ENCODE data around the gene CSAD.

CSAD gene

GRCh38 chr12:53195516-53196420 lies 15.0 kb upstream of the CSAD start:
- no peak overlapping the region for H4K91ac ChIP-seq (ENCODE audit: low read depth, low read length)
- WGBS (ENCODE audit: extremely low coverage, insufficient coverage, insufficient read length) = no CpG with 5 or more reads among the region's 10 CpGs
- no peak overlapping the region for H2AFZ ChIP-seq (ENCODE audit: insufficient read depth, low read length, poor library complexity)
- H3K27me3 ChIP-seq (ENCODE audit: insufficient read depth, low read length) = peaks cover 3% of the 10 kb centered on the region
- H3K9me3 ChIP-seq (ENCODE audit: insufficient read depth, low read depth, low read length) = no peaks in the 10 kb centered on the region
- H4K12ac ChIP-seq (ENCODE audit: low read depth, low read length) = no peak overlapping the region
- no peak overlapping the region for H3K4ac ChIP-seq (ENCODE audit: low read depth, low read length)
- no peak overlapping the region for H4K8ac ChIP-seq (ENCODE audit: low read depth, low read length)
- H3K23ac ChIP-seq (ENCODE audit: low read length) = no peak overlapping the region
- H3K4me1 ChIP-seq (ENCODE audit: control insufficient read depth in 1 of 2, insufficient read depth in 2 of 2, low read length in 2 of 2) = peaks cover 0 to 2% of the 10 kb centered on the region in 2 experiments
- no peak overlapping the region for H2BK12ac ChIP-seq (ENCODE audit: low read length)
- no peak overlapping the region for H2AK5ac ChIP-seq (ENCODE audit: low read length)
- no peak for DNase-seq
- H3K27ac ChIP-seq (ENCODE audit: low read depth, low read length) = no peak overlapping the region
- H2BK5ac ChIP-seq (ENCODE audit: low read depth, low read length, poor library complexity) = no peak overlapping the region
- H3K4me3 ChIP-seq (ENCODE audit: low read depth, low read length) = no peak overlapping the region
- H3K18ac ChIP-seq (ENCODE audit: low read length) = no peak overlapping the region
- H3K79me1 ChIP-seq (ENCODE audit: low read length) = no peaks in the 10 kb centered on the region
- no peak overlapping the region for H3K9ac ChIP-seq (ENCODE audit: low read length)
- no peak overlapping the region for H3K4me2 ChIP-seq (ENCODE audit: low read length)
- peaks cover 2 to 7% of the 10 kb centered on the region in 2 experiments for H3K36me3 ChIP-seq (ENCODE audit: control insufficient read depth in 1 of 2, insufficient read depth in 2 of 2, low read length in 2 of 2)
- no peak overlapping the region for H3K14ac ChIP-seq (ENCODE audit: low read length)
- no peak overlapping the region for H2BK120ac ChIP-seq (ENCODE audit: insufficient read depth, low read length, poor library complexity)
- H3K79me2 ChIP-seq (ENCODE audit: control insufficient read depth, insufficient read depth, low read length, poor library complexity) = no peaks in the 10 kb centered on the region

- H3K14ac ChIP-seq (ENCODE audit: low read length) = no peak overlapping the region
- no peak overlapping the region for H3K18ac ChIP-seq (ENCODE audit: low read length)
- H2AFZ ChIP-seq (ENCODE audit: insufficient read depth, low read length, poor library complexity) = no peak overlapping the region
- no peak overlapping the region for H3K4ac ChIP-seq (ENCODE audit: low read depth, low read length)
- no peak overlapping the region for H3K27ac ChIP-seq (ENCODE audit: low read depth, low read length)
- H3K79me1 ChIP-seq (ENCODE audit: low read length) = no peaks in the 10 kb centered on the region
- peaks cover 2 to 7% of the 10 kb centered on the region in 2 experiments for H3K36me3 ChIP-seq (ENCODE audit: control insufficient read depth in 1 of 2, insufficient read depth in 2 of 2, low read length in 2 of 2)
- no peaks in the 10 kb centered on the region for H3K79me2 ChIP-seq (ENCODE audit: control insufficient read depth, insufficient read depth, low read length, poor library complexity)
- no peak overlapping the region for H3K4me3 ChIP-seq (ENCODE audit: low read depth, low read length)
- H3K9me3 ChIP-seq (ENCODE audit: insufficient read depth, low read depth, low read length) = no peaks in the 10 kb centered on the region
- H3K4me1 ChIP-seq (ENCODE audit: control insufficient read depth in 1 of 2, insufficient read depth in 2 of 2, low read length in 2 of 2) = peaks cover 0 to 4% of the 10 kb centered on the region in 2 experiments
- H4K8ac ChIP-seq (ENCODE audit: low read depth, low read length) = no peak overlapping the region
- H2BK120ac ChIP-seq (ENCODE audit: insufficient read depth, low read length, poor library complexity) = no peak overlapping the region
- no peak overlapping the region for H3K23ac ChIP-seq (ENCODE audit: low read length)
- H4K91ac ChIP-seq (ENCODE audit: low read depth, low read length) = no peak overlapping the region
- H3K4me2 ChIP-seq (ENCODE audit: low read length) = no peak overlapping the region
- no peak overlapping the region for H2AK5ac ChIP-seq (ENCODE audit: low read length)
- WGBS (ENCODE audit: extremely low coverage, insufficient coverage, insufficient read length) = no CpG with 5 or more reads among the region's 1 CpG
- H2BK5ac ChIP-seq (ENCODE audit: low read depth, low read length, poor library complexity) = no peak overlapping the region
- no peak overlapping the region for H3K9ac ChIP-seq (ENCODE audit: low read length)
- H2BK12ac ChIP-seq (ENCODE audit: low read length) = no peak overlapping the region
- H3K27me3 ChIP-seq (ENCODE audit: insufficient read depth, low read length) = peaks cover 3% of the 10 kb centered on the region
- H4K12ac ChIP-seq (ENCODE audit: low read depth, low read length) = no peak overlapping the region
- DNase-seq = no peak
Observed at GRCh38 chr12:53194973-53195372, 14.2 kb upstream of the CSAD start.

GRCh38 chr12:53193985-53194716 lies 13.4 kb upstream of the CSAD start:
- H3K79me1 ChIP-seq (ENCODE audit: low read length) = no peaks in the 10 kb centered on the region
- peaks cover 2 to 7% of the 10 kb centered on the region in 2 experiments for H3K36me3 ChIP-seq (ENCODE audit: control insufficient read depth in 1 of 2, insufficient read depth in 2 of 2, low read length in 2 of 2)
- WGBS (ENCODE audit: extremely low coverage, insufficient coverage, insufficient read length) = no CpG with 5 or more reads among the region's 11 CpGs
- no peak overlapping the region for H3K14ac ChIP-seq (ENCODE audit: low read length)
- H2BK12ac ChIP-seq (ENCODE audit: low read length) = no peak overlapping the region
- H3K23ac ChIP-seq (ENCODE audit: low read length) = no peak overlapping the region
- H3K4me1 ChIP-seq (ENCODE audit: control insufficient read depth in 1 of 2, insufficient read depth in 2 of 2, low read length in 2 of 2) = peaks cover 0 to 4% of the 10 kb centered on the region in 2 experiments
- H3K27me3 ChIP-seq (ENCODE audit: insufficient read depth, low read length) = peaks cover 3% of the 10 kb centered on the region
- no peak overlapping the region for H3K4me2 ChIP-seq (ENCODE audit: low read length)
- H2BK120ac ChIP-seq (ENCODE audit: insufficient read depth, low read length, poor library complexity) = no peak overlapping the region
- no peaks in the 10 kb centered on the region for H3K9me3 ChIP-seq (ENCODE audit: insufficient read depth, low read depth, low read length)
- no peaks in the 10 kb centered on the region for H3K79me2 ChIP-seq (ENCODE audit: control insufficient read depth, insufficient read depth, low read length, poor library complexity)
- no peak overlapping the region for H2BK5ac ChIP-seq (ENCODE audit: low read depth, low read length, poor library complexity)
- H3K9ac ChIP-seq (ENCODE audit: low read length) = no peak overlapping the region
- H4K91ac ChIP-seq (ENCODE audit: low read depth, low read length) = no peak overlapping the region
- no peak overlapping the region for H2AK5ac ChIP-seq (ENCODE audit: low read length)
- no peak overlapping the region for H4K8ac ChIP-seq (ENCODE audit: low read depth, low read length)
- no peak overlapping the region for H4K12ac ChIP-seq (ENCODE audit: low read depth, low read length)
- DNase-seq = no peak
- H2AFZ ChIP-seq (ENCODE audit: insufficient read depth, low read length, poor library complexity) = no peak overlapping the region
- H3K4ac ChIP-seq (ENCODE audit: low read depth, low read length) = no peak overlapping the region
- no peak overlapping the region for H3K27ac ChIP-seq (ENCODE audit: low read depth, low read length)
- H3K4me3 ChIP-seq (ENCODE audit: low read depth, low read length) = no peak overlapping the region
- H3K18ac ChIP-seq (ENCODE audit: low read length) = no peak overlapping the region

GRCh38 chr12:53193040-53193439 lies 12.3 kb upstream of the CSAD start:
- no peak overlapping the region for H2BK12ac ChIP-seq (ENCODE audit: low read length)
- no peaks in the 10 kb centered on the region for H3K79me1 ChIP-seq (ENCODE audit: low read length)
- no peak overlapping the region for H3K23ac ChIP-seq (ENCODE audit: low read length)
- no peak overlapping the region for H4K8ac ChIP-seq (ENCODE audit: low read depth, low read length)
- H2BK5ac ChIP-seq (ENCODE audit: low read depth, low read length, poor library complexity) = no peak overlapping the region
- H3K18ac ChIP-seq (ENCODE audit: low read length) = no peak overlapping the region
- peaks cover 6 to 12% of the 10 kb centered on the region in 2 experiments for H3K36me3 ChIP-seq (ENCODE audit: control insufficient read depth in 1 of 2, insufficient read depth in 2 of 2, low read length in 2 of 2)
- H3K4me1 ChIP-seq (ENCODE audit: control insufficient read depth in 1 of 2, insufficient read depth in 2 of 2, low read length in 2 of 2) = peaks cover 0 to 4% of the 10 kb centered on the region in 2 experiments
- H3K9me3 ChIP-seq (ENCODE audit: insufficient read depth, low read depth, low read length) = no peaks in the 10 kb centered on the region
- no peak overlapping the region for H3K9ac ChIP-seq (ENCODE audit: low read length)
- H4K12ac ChIP-seq (ENCODE audit: low read depth, low read length) = no peak overlapping the region
- no peak overlapping the region for H3K4me3 ChIP-seq (ENCODE audit: low read depth, low read length)
- no peak overlapping the region for H3K27ac ChIP-seq (ENCODE audit: low read depth, low read length)
- H4K91ac ChIP-seq (ENCODE audit: low read depth, low read length) = no peak overlapping the region
- no CpG with 5 or more reads among the region's 9 CpGs for WGBS (ENCODE audit: extremely low coverage, insufficient coverage, insufficient read length)
- no peak overlapping the region for H3K14ac ChIP-seq (ENCODE audit: low read length)
- DNase-seq = no peak
- no peak overlapping the region for H2AFZ ChIP-seq (ENCODE audit: insufficient read depth, low read length, poor library complexity)
- no peak overlapping the region for H2AK5ac ChIP-seq (ENCODE audit: low read length)
- H3K4ac ChIP-seq (ENCODE audit: low read depth, low read length) = no peak overlapping the region
- no peak overlapping the region for H3K4me2 ChIP-seq (ENCODE audit: low read length)
- H3K79me2 ChIP-seq (ENCODE audit: control insufficient read depth, insufficient read depth, low read length, poor library complexity) = no peaks in the 10 kb centered on the region
- H3K27me3 ChIP-seq (ENCODE audit: insufficient read depth, low read length) = peaks cover 3% of the 10 kb centered on the region
- H2BK120ac ChIP-seq (ENCODE audit: insufficient read depth, low read length, poor library complexity) = no peak overlapping the region
